IPS-18c (cell line): ENCODE data around the gene CALB2.

Experiments used
- H3K4me3 ChIP-seq: 2 replicates; pipeline ENCODE4 v1.7.0; 2013; ENCODE audit warnings: low read depth, mild to moderate bottlenecking, low read length, moderate library complexity; ENCODE audit not compliant: insufficient read depth
- H3K9me3 ChIP-seq: one replicate; pipeline ENCODE4 v1.6.1; 2013; ENCODE audit warnings: mild to moderate bottlenecking, low read length, moderate library complexity; ENCODE audit not compliant: control insufficient read depth, insufficient read depth

The CALB2 gene

DNA sequence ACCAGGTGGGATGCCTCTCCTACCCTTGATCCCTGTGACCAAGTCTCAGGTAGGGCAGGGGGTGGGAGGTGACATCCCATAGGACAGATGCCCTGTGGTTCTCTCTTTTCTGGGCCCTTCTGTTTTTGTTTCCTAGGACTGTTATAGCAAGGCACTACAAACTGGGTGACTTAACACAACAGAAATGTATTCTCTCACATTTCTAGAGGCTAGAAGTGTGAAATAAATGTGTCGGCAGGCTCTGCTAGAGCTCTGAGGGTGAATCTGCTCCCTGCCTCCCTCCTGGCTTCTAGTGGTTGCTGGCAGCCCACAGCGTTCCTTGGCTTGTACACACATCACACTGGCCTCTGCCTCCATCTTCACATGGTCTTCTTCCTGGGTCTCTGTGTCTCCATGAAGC is 12.7 kb downstream of the CALB2 start:
- H3K9me3 ChIP-seq: no peaks in the 10 kb centered on the region

GRCh38 chr16:71373073-71373472 is 14.6 kb downstream of the CALB2 start:
- H3K4me3 ChIP-seq: no peak overlapping the region
- peaks cover 2% of the 10 kb centered on the region for H3K9me3 ChIP-seq

More for the DNA sequence above, 12.7 kb downstream of the CALB2 start:
- H3K4me3 ChIP-seq: no peak overlapping the region

DNA sequence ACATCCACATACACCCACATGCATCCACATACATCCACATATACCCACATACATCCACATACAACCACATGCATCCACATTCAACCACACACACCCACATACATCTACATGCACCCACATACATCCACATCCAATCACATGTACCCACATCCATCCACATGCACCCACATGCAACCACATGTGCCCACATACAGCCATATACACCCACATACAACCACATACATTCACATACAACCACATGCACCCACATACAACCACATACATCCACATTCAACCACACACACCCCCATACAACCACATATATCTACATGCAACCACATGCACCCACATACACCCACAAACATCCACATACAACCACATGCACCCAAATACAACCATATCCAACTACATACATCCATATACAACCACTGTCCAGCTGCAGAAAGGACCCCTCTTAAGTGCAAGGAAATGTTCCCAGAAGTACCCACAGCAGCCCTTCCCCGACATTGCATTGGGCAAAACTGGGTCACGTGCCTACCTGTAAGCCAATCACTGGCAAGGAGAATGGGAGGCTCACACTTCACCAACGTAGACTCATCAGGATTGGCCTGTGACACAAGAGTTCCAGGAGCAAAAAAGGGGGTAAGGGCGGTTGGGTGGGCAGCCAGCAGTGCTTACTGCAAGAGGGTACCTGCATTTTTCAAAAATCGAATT is 18.1 kb downstream of the CALB2 start:
- Histone ChIP-seq H3K9me3 (peaks cover 2% of the 10 kb centered on the region), H3K4me3 (no peak overlapping the region)

DNA sequence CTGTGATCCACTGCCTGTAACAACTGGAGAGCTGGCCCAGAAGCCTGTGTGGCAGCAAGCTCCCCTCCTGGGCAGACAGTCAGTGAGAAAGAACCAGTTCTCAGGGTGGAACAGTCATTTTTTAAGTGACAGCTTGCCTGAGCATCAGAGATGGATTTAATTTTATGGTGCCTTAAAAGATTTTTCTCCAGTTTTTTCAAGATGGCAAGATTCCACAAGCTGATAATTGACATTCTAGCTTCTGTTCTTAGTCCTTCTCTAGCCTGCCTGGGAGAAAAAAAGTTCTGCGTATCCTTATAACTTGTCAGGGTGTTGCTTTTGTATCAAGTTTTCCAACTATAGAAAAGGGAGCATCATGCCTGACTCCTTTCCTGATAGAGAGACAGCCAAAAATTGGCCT is 21.2 kb downstream of the CALB2 start:
- Histone ChIP-seq H3K4me3 (no peak overlapping the region), H3K9me3 (peaks cover 2% of the 10 kb centered on the region)

GRCh38 chr16:71380831-71381230 is 22.3 kb downstream of the CALB2 start:
- Histone ChIP-seq H3K4me3 (no peak overlapping the region), H3K9me3 (peaks cover 2% of the 10 kb centered on the region)

- Histone ChIP-seq H3K9me3 (no peaks in the 10 kb centered on the region), H3K4me3 (no peak overlapping the region)
Measured at GRCh38 chr16:71383054-71383773, 24.7 kb downstream of the CALB2 start.

DNA sequence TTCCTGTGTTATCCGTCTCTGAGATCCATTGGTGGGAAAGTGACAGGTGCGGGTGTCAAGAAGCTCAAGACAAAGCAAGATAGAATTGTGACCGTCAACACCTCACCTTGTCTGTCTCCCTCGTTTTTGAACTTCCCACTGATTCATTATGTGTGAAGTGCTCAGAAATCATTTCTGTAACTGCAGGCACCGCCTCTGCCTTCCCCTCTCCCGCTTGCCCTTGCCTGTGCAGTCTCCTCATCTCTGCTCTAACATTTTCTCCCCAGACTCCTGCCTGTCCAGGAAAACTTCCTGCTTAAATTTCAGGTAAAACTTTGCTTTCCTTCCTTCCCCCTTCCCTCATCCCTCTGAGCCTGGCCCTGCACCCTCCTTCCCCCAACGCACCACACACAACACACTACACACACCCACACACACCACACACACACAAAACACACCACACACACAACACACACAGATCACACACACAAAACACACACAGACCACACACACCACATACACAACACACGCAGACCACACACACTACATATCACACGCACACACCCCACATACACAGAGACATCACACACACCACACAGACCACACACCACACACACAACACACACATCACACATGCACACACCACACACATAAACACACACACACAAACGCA is 25.7 kb downstream of the CALB2 start:
- Histone ChIP-seq H3K9me3 (no peaks in the 10 kb centered on the region), H3K4me3 (no peak overlapping the region)

DNA sequence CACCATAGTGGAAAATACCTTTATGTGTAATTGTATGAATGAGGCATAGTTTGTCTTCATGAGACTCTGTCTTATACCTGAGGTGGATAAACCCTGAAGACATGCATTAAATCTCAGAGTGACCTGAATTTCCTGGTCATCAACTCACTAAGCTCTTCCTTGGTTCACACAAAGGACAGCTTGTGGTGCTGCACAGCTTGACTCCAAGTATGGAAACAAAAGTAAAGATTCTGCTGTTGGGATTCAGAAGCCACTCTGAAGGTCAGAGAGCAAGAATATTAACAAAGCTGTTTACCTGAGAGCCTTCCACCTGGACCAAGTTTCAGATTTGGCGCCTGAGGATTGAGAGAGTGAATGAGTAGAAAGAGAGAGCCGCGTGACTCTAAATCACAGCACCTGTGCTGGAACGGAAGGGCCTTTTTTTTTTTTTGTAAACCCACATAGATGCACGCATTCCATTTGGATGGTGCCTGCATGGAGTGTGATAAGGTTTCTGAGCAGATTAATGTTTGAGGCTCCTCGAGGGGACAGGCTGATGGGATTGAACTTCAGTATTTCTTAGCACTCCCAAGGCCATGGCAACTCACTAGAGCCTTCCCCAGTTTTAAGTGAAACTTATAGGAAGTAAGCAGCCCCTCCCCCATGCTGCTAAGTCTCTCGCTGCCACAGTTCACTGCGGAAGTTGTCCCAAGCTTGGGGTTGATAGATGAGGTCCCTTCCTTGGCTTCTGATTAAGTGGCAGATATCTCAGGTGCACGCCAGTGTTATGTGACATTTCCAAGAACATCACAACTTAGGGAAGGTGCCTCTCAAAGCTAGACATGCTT is 28.7 kb downstream of the CALB2 start:
- Histone ChIP-seq H3K4me3 (no peak overlapping the region; the same call in 1 of the 2 replicates), H3K9me3 (no peaks in the 10 kb centered on the region)

GRCh38 chr16:71389330-71389729 is 30.8 kb downstream of the CALB2 start:
- Histone ChIP-seq H3K4me3 (no peak overlapping the region), H3K9me3 (no peaks in the 10 kb centered on the region)

GRCh38 chr16:71396594-71396993 is 38.1 kb downstream of the CALB2 start:
- H3K9me3 ChIP-seq: no peaks in the 10 kb centered on the region
- no peak overlapping the region for H3K4me3 ChIP-seq

DNA sequence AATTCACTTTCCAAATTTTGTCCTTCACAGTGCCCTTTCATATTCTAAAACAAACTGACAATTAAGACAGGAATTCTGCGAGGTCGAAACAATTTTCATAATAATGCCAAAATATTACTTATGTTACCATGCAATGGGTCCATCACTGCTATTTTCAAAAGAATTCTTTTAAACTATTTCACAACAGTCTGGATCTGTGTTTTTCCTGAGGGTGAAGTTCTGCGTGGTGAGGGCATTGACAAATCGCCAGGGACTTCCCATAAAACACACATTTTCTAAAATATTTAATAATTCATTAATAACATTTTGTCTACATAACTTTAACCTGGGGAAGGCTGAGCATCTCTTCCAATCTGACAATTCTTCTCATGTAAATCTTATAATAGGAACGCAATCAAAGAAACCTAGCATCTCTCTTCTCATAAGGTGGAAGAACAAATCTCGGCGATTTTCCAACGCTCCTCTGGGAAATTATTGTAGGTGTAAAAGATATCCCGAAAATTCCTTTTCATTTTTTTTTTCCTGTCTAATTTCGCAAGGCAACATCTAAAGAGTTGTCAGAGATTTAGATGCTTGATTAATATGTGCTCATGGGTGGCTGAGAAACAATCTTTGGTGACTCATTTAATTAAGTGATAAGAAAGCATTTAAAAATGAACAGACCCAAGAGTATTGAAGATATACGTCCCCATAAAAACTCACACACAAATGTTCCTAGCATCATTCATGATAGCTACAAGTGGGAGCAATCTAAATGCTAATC is 41.5 kb downstream of the CALB2 start:
- Histone ChIP-seq H3K9me3 (no peaks in the 10 kb centered on the region), H3K4me3 (no peak overlapping the region)

GRCh38 chr16:71402007-71402406 is 43.5 kb downstream of the CALB2 start:
- H3K4me3 ChIP-seq: no peak overlapping the region
- no peaks in the 10 kb centered on the region for H3K9me3 ChIP-seq

DNA sequence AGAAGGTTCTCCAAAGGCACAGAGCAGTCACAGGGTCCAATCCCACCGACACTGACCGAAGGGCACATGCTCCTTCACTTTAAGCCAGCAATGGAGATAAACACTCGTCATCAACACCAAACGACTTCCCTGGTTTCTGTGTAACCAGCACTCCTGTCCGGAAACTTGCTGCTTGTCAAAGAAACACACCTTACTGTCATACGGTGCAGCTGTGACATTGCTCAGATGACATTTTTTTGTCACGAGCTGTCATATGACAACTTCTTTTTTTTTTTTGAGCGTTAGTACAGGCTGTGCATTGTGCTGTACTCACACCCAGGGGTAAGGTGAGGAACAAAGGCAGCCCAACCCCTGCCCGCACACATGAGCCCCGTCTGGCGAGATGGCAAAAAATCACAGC is 44.2 kb downstream of the CALB2 start:
- Histone ChIP-seq H3K4me3 (no peak overlapping the region), H3K9me3 (no peaks in the 10 kb centered on the region)

GRCh38 chr16:71404364-71404763 is 45.8 kb downstream of the CALB2 start:
- H3K4me3 ChIP-seq: no peak overlapping the region

DNA sequence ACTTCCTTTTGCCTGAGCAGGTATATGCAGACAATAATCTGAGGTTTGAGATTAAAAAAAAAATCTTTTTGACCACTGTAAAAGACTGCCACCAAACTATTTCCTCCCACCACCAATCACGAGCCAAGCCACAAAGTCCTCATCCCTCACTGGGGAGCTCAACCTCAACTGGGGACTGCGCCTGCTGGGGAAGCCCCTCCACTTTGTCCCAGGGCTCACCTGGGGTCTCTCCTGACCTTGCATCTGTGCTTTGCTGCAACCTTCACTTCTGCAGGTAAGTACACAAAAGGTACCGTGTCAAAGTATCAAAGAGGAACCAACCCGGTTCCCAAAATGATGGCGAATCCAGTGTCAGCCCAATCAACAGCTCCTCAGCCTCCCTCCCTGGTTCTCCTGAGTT is 47.8 kb downstream of the CALB2 start:
- Histone ChIP-seq H3K9me3 (no peaks in the 10 kb centered on the region), H3K4me3 (no peak overlapping the region)

More at GRCh38 chr16:71404364-71404763, 45.8 kb downstream of the CALB2 start:
- no peaks in the 10 kb centered on the region for H3K9me3 ChIP-seq

DNA sequence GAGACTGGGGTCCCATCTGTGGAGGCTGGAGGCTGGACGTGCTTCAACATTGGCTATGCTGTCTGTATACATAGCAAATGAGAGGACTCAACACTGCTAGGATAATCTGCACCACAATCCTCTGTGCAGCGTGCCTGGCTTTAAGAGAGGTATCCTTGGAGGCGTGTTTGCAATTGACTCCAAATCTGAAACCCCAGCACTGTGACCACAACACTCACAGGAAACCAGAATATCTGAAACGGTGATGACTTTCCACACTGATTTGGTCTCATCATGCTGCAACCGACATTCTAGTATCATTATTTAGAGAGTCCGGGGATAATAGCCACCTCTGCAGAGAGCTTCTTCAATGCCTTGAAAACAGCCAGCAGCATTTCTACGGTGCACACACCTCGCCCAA is 48.2 kb downstream of the CALB2 start:
- Histone ChIP-seq H3K4me3 (no peak overlapping the region), H3K9me3 (no peaks in the 10 kb centered on the region)

- H3K9me3 ChIP-seq: no peaks in the 10 kb centered on the region
- no peak overlapping the region for H3K4me3 ChIP-seq
Measured at GRCh38 chr16:71407731-71408130, 49.2 kb downstream of the CALB2 start.
